GM23248 (cell line): ENCODE data around the gene C2CD2. TPM values are rescaled to one million over a fixed set of nuclear protein-coding genes. Genes with fewer than 3 reads are reported as not detected.

Experiments used
- DNase-seq: peaks from one replicate; pipeline ENCODE4 v3.0.0-alpha.2; 2015
- H2AFZ ChIP-seq: fragments of 200-600 bp; sonication (generic); 2 replicates; pipeline ENCODE4 v1.6.1; 2016; ENCODE audit warnings: antibody characterized with exemption
- H3F3A ChIP-seq: fragments of 200-600 bp; sonication (generic); 2 replicates; pipeline ENCODE4 v1.6.1; 2016; ENCODE audit warnings: mild to moderate bottlenecking, antibody characterized with exemption, mixed run types; ENCODE audit not compliant: insufficient read depth
- H3K27ac ChIP-seq: fragments of 200-600 bp; sonication (generic); 2 replicates; pipeline ENCODE4 v1.5.1; 2016; ENCODE audit warnings: mild to moderate bottlenecking
- H3K27me3 ChIP-seq: fragments of 200-600 bp; sonication (generic); replicated peaks from 2 replicates; pipeline ENCODE4 v1.6.1; 2016; ENCODE audit warnings: mild to moderate bottlenecking; ENCODE audit not compliant: insufficient read depth
- H3K36me3 ChIP-seq: fragments of 200-600 bp; sonication (generic); 2 replicates; pipeline ENCODE4 v1.6.1; 2016; ENCODE audit warnings: low read depth, mild to moderate bottlenecking
- H3K4me1 ChIP-seq: fragments of 200-600 bp; sonication (generic); 2 replicates; pipeline ENCODE4 v1.6.1; 2016; ENCODE audit warnings: mild to moderate bottlenecking; ENCODE audit not compliant: insufficient read depth
- H3K4me2 ChIP-seq: fragments of 200-600 bp; sonication (generic); one replicate; pipeline ENCODE4 v1.6.1; 2016; ENCODE audit warnings: mild to moderate bottlenecking; ENCODE audit not compliant: unreplicated experiment
- H3K4me3 ChIP-seq: fragments of 200-600 bp; sonication (generic); 2 replicates; pipeline ENCODE4 v1.5.1; 2016; ENCODE audit warnings: mild to moderate bottlenecking
- H3K79me2 ChIP-seq: fragments of 200-600 bp; sonication (generic); 2 replicates; pipeline ENCODE4 v1.6.1; 2016; ENCODE audit warnings: mild to moderate bottlenecking; ENCODE audit not compliant: insufficient read depth
- H3K9ac ChIP-seq: fragments of 200-600 bp; sonication (generic); 2 replicates; pipeline ENCODE4 v1.6.1; 2016; ENCODE audit warnings: mild to moderate bottlenecking
- H3K9me2 ChIP-seq: fragments of 200-600 bp; sonication (generic); 2 replicates; pipeline ENCODE4 v1.6.1; 2016; ENCODE audit warnings: mixed run types, mild to moderate bottlenecking, moderate library complexity; ENCODE audit not compliant: insufficient read depth
- H3K9me3 ChIP-seq: fragments of 200-600 bp; sonication (generic); one replicate; pipeline ENCODE4 v1.6.1; 2017; ENCODE audit warnings: low read depth
- H4K20me1 ChIP-seq: fragments of 200-600 bp; sonication (generic); 2 replicates; pipeline ENCODE4 v1.6.0; 2016; ENCODE audit not compliant: insufficient read depth
- EZH2 ChIP-seq: fragments of 200-600 bp; sonication (generic); IDR thresholded peaks from 2 replicates; pipeline ENCODE4 v1.6.1; 2018; ENCODE audit warnings: antibody characterized with exemption, mild to moderate bottlenecking; ENCODE audit not compliant: insufficient read depth, poor library complexity, severe bottlenecking
- EZH2phosphoT487 ChIP-seq: fragments of 200-600 bp; sonication (generic); IDR thresholded peaks from 2 replicates; pipeline ENCODE4 v1.6.1; 2018; ENCODE audit warnings: antibody characterized with exemption, moderate library complexity, mild to moderate bottlenecking, low read depth; ENCODE audit not compliant: insufficient read depth
- WGBS, 2 experiments: methylation state at CpG; one replicate each; pipeline ENCODE4 v1.1.6; 2015 to 2017; ENCODE audit warnings: low lambda C conversion rate in 2 of 2, low coverage in 1 of 2; ENCODE audit errors: missing lambda C conversion rate in 2 of 2; 5-methylcytosine and 5-hydroxymethylcytosine counted together
- in situ Hi-C: fragments of 300-500 bp; cut with MboI; formaldehyde crosslinking; loops from 2 replicates; pipeline ENCODE4 v1.15.0; 2020
- polyA plus RNA-seq: library from polyadenylated mRNA; unstranded; fragments of >200 nt; fragmentation: Nextera tagmentation; extraction: Ambion mirVana; gene quantifications from 2 replicates; pipeline ENCODE4 v1.2.1, GENCODE V29; 2016
- total RNA-seq: library from RNA; depleted of rRNA; stranded (reverse); fragments of >200 nt; shearing (Covaris generic); gene quantifications from 2 replicates; pipeline ENCODE4 v1.2.3, GENCODE V29; 2014

C2CD2 gene
- total and polyA plus RNA-seq, 2 experiments from 2014 or later = 7.6 to 12.2 TPM

DNA sequence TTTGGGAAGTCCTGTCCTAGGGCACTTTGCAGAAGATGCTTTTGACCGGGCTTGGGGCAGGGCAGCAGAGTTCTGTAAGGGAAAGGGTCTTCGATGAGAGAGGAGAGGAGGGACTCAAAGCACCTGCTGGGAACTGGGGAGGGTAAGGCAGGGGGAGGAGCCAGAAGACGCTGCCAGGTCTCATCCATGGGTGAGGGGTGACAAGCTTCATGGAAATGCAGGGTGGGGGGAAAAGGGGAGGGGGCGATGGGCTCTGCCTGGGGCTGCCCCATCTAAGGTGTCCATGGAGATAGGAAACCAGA lies 20.9 kb upstream of the C2CD2 start:
- H2AFZ ChIP-seq = no peak overlapping the region
- TF ChIP-seq EZH2phosphoT487 (no peak), EZH2 (no peak)
- DNase-seq = no peak
- no peaks in the 10 kb centered on the region for H3K27me3 ChIP-seq
- no peaks in the 10 kb centered on the region for H3F3A ChIP-seq
- H3K4me2 ChIP-seq = no peak overlapping the region
- no peaks in the 10 kb centered on the region for H3K9me3 ChIP-seq
- H4K20me1 ChIP-seq = no peaks in the 10 kb centered on the region
- H3K4me3 ChIP-seq = no peak overlapping the region
- WGBS, 2 experiments = 86 to 93% methylated on average over 3 to 4 of the region's 4 CpGs
- no peak overlapping the region for H3K27ac ChIP-seq
- no peaks in the 10 kb centered on the region for H3K9me2 ChIP-seq
- in situ Hi-C loops = no loop called here
- H3K9ac ChIP-seq = no peak overlapping the region
- H3K79me2 ChIP-seq = no peaks in the 10 kb centered on the region
- no peaks in the 10 kb centered on the region for H3K36me3 ChIP-seq
- H3K4me1 ChIP-seq = no peaks in the 10 kb centered on the region

- no peaks in the 10 kb centered on the region for H3K4me1 ChIP-seq
- TF ChIP-seq EZH2 = no peak
- TF ChIP-seq EZH2phosphoT487 = no peak
- no peaks in the 10 kb centered on the region for H3K9me3 ChIP-seq
- no peak overlapping the region for H3K4me3 ChIP-seq
- in situ Hi-C loops = no loop called here
- H4K20me1 ChIP-seq = no peaks in the 10 kb centered on the region
- no peaks in the 10 kb centered on the region for H3K9me2 ChIP-seq
- no peak for DNase-seq
- no peaks in the 10 kb centered on the region for H3K36me3 ChIP-seq
- H3K79me2 ChIP-seq = no peaks in the 10 kb centered on the region
- no peak overlapping the region for H2AFZ ChIP-seq
- 89% methylated on average over 14 of the region's 14 CpGs for WGBS, 2 experiments
- no peaks in the 10 kb centered on the region for H3K27me3 ChIP-seq
- no peak overlapping the region for H3K27ac ChIP-seq
- no peak overlapping the region for H3K4me2 ChIP-seq
- no peak overlapping the region for H3K9ac ChIP-seq
- H3F3A ChIP-seq = no peaks in the 10 kb centered on the region
Observed at GRCh38 chr21:41973861-41974751, 20.3 kb upstream of the C2CD2 start.

DNA sequence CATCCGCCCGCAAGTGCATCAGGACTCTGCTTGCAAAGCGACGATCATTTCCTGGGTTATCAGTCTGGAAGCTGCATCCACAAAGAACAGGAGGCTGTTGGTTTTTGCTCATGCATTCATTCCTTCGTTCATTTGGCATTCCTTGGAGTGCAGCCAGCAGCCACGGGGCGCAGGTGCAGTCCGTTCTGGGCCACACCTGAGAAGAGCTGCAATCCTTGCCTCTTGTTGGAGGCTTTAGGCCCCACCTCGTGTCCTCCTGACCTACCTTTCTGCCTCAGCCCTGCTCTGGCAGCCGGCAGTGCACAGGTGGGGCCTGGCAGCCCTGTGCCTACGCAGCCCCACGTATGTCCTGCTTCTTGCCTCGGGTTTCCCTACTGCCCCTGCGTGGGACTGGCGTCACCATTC lies 19.6 kb upstream of the C2CD2 start:
- Histone ChIP-seq H3K9ac (no peak overlapping the region), H3K27ac (no peak overlapping the region), H3K36me3 (no peaks in the 10 kb centered on the region), H3K4me3 (no peak overlapping the region), H3K27me3 (no peaks in the 10 kb centered on the region), H3K9me3 (no peaks in the 10 kb centered on the region), H3K4me2 (no peak overlapping the region), H3F3A (no peaks in the 10 kb centered on the region), H3K9me2 (no peaks in the 10 kb centered on the region), H2AFZ (no peak overlapping the region), H4K20me1 (no peaks in the 10 kb centered on the region), H3K79me2 (no peaks in the 10 kb centered on the region), H3K4me1 (no peaks in the 10 kb centered on the region)
- WGBS, 2 experiments = 83% methylated on average over 15 of the region's 15 CpGs
- DNase-seq = no peak
- in situ Hi-C loops = no loop called here
- TF ChIP-seq EZH2phosphoT487 (no peak), EZH2 (no peak)

GRCh38 chr21:41972511-41973205 lies 18.8 kb upstream of the C2CD2 start:
- Histone ChIP-seq H3K4me3 (no peak overlapping the region), H3K9me2 (no peaks in the 10 kb centered on the region), H2AFZ (no peak overlapping the region), H3K9ac (no peak overlapping the region), H3K79me2 (no peaks in the 10 kb centered on the region), H3K27me3 (no peaks in the 10 kb centered on the region), H3K9me3 (no peaks in the 10 kb centered on the region), H3K27ac (no peak overlapping the region), H3K4me1 (no peaks in the 10 kb centered on the region), H3K4me2 (no peak overlapping the region), H3F3A (no peaks in the 10 kb centered on the region), H4K20me1 (no peaks in the 10 kb centered on the region), H3K36me3 (no peaks in the 10 kb centered on the region)
- 84 to 86% methylated on average over 23 of the region's 23 CpGs for WGBS, 2 experiments
- in situ Hi-C loops = no loop called here
- TF ChIP-seq EZH2phosphoT487 (no peak), EZH2 (no peak)
- no peak for DNase-seq
